AG04449 (cell line): ENCODE data around the gene TLK2.

Experiments used
- CTCF ChIA-PET: fragments of 350-600 bp; formaldehyde crosslinking; extraction: SDS; loops from one replicate; lab custom pipeline; 2021; ENCODE audit warnings: antibody characterized with exemption; lab: Yijun Ruan, JAX
- POLR2A ChIA-PET: fragments of 400-600, 350-600 bp; formaldehyde crosslinking; extraction: SDS; loops from one replicate; lab custom pipeline; 2020; ENCODE audit warnings: antibody characterized with exemption, inconsistent platforms; lab: Yijun Ruan, JAX
- DNase-seq: peaks from one replicate; pipeline ENCODE4 v3.0.0-alpha.2; 2010; ENCODE audit warnings: low read depth, low spot score
- H3K4me3 ChIP-seq: 2 replicates; pipeline ENCODE4 v1.5.1; 2011; ENCODE audit warnings: low read depth, mild to moderate bottlenecking, control low read depth, low read length
- CTCF ChIP-seq: IDR thresholded peaks from one replicate; pipeline ENCODE4 v1.5.1; 2011; ENCODE audit warnings: mild to moderate bottlenecking, moderate library complexity, low read length, control low read depth, inconsistent platforms; ENCODE audit not compliant: insufficient read depth; ENCODE audit errors: missing control alignments

TLK2 gene

GRCh38 chr17:62649570-62649969, 170.9 kb downstream of the TLK2 start:
- no peak for DNase-seq
- ChIA-PET CTCF (no interaction called here), POLR2A (no interaction called here)
- H3K4me3 ChIP-seq: no peak overlapping the region
- TF ChIP-seq CTCF: no peak

GRCh38 chr17:62650587-62650986, 172.0 kb downstream of the TLK2 start:
- POLR2A ChIA-PET: no interaction called here
- H3K4me3 ChIP-seq: no peak overlapping the region
- TF ChIP-seq CTCF: no peak
- CTCF ChIA-PET: interaction anchor here (0.7 kb wide), 1 partner anchor 9 kb away, joined by 4 read pairs; no protein-coding TSS in a partner anchor
- no peak for DNase-seq

GRCh38 chr17:62652251-62653001, 173.8 kb downstream of the TLK2 start:
- DNase-seq: no peak
- CTCF ChIA-PET: no interaction called here
- POLR2A ChIA-PET: no interaction called here
- peak overlapping the region; percentile 47 for H3K4me3 ChIP-seq
- no peak for TF ChIP-seq CTCF

GRCh38 chr17:62653002-62653825, 174.6 kb downstream of the TLK2 start:
- CTCF ChIA-PET: interaction anchor here (0.6 kb wide), 1 partner anchor 100 kb away, joined by 3 read pairs; no protein-coding TSS in a partner anchor

GRCh38 chr17:62653826-62654761, 175.5 kb downstream of the TLK2 start:
- DNase-seq: no peak
- POLR2A ChIA-PET: interaction anchor here (0.5 to 1.3 kb wide), 2 partner anchors 26 to 99 kb away, joined by 3 to 4 read pairs; no protein-coding TSS in a partner anchor
- CTCF ChIA-PET: interaction anchor here (0.6 kb wide), 1 partner anchor 101 kb away, joined by 3 read pairs; no protein-coding TSS in a partner anchor
- TF ChIP-seq CTCF: no peak
- H3K4me3 ChIP-seq: no peak overlapping the region

More at GRCh38 chr17:62653002-62653825, 174.6 kb downstream of the TLK2 start:
- POLR2A ChIA-PET: interaction anchor here (1.3 kb wide), 1 partner anchor 25 kb away, joined by 4 read pairs; no protein-coding TSS in a partner anchor
- no peak for TF ChIP-seq CTCF
- no peak for DNase-seq
- H3K4me3 ChIP-seq: peak overlapping the region; percentile 47
